OCI-LY3 (cell line): ENCODE measurements around the gene SESTD1.
"Not testable (repeated sequence)": the region's sequence is repeated elsewhere in the genome, so short reads cannot be mapped to it uniquely, and the experiment has no call there.

ENCODE experiments used
- EZH2phosphoT487 ChIP-seq: fragments of 200-600 bp; shearing (Covaris generic); IDR thresholded peaks from 2 replicates; pipeline ENCODE4 v1.6.1; 2018; ENCODE audit warnings: antibody characterized with exemption, mixed run types, low read depth
- TF ChIP-seq, protein P1 (sequence below): fragments of 200-600, 300-600 bp; sonication (generic); IDR thresholded peaks from 2 replicates; pipeline ENCODE4 v1.5.1; 2014; ENCODE audit warnings: antibody characterized with exemption, low read length, low read depth

DNA sequence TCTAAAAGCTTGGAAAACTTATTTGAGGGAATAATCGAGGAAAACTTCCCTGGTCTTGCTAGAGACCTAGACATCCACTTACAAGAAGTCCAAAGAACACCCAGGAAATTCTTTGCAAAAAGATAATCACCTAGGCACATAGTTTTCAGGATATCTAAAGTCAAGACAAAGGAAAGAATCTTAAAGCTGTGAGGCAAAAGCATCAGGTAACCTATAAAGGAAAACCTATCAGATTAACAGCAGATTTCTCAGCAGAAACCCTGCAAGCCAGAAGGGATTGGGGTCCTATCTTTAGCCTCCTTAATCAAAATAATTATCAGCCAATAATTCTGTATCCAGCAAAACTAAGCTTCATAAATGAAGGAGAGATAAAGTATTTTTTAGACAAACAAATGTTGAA lies 56.4 kb downstream of the SESTD1 start:
- TF ChIP-seq, protein P1, sequence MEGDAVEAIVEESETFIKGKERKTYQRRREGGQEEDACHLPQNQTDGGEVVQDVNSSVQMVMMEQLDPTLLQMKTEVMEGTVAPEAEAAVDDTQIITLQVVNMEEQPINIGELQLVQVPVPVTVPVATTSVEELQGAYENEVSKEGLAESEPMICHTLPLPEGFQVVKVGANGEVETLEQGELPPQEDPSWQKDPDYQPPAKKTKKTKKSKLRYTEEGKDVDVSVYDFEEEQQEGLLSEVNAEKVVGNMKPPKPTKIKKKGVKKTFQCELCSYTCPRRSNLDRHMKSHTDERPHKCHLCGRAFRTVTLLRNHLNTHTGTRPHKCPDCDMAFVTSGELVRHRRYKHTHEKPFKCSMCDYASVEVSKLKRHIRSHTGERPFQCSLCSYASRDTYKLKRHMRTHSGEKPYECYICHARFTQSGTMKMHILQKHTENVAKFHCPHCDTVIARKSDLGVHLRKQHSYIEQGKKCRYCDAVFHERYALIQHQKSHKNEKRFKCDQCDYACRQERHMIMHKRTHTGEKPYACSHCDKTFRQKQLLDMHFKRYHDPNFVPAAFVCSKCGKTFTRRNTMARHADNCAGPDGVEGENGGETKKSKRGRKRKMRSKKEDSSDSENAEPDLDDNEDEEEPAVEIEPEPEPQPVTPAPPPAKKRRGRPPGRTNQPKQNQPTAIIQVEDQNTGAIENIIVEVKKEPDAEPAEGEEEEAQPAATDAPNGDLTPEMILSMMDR = not testable (repeated sequence)
- TF ChIP-seq EZH2phosphoT487 = not testable (repeated sequence)
